CD4-positive, alpha-beta T cell treated with Interferon gamma for 1 hour (primary cell): Measurements from ENCODE around the gene HTR3D.
"Not testable (repeated sequence)": the region's sequence is repeated elsewhere in the genome, so short reads cannot be mapped to it uniquely, and the experiment has no call there.

Source experiments
- DNase-seq: peaks from one replicate; pipeline ENCODE4 v3.0.0-alpha.2; 2020

HTR3D gene

GRCh38 chr3:184016811-184017671 is 14.5 kb upstream of the HTR3D start:
- peak; percentile 56 for DNase-seq

GRCh38 chr3:184017672-184018423 is 13.7 kb upstream of the HTR3D start, which contains the start of gene ABCC5:
Gene ABCC5, minus strand, starts transcription at chr3:184017884. Its CDS starts 3,492 bp downstream, at chr3:184014392.
- DNase-seq: peak; percentile 85

- no peak for DNase-seq
These were observed 13.0 kb upstream of the HTR3D start for GRCh38 chr3:184018424-184018973.

- DNase-seq: no peak
These were observed 9.2 kb upstream of the HTR3D start for GRCh38 chr3:184022323-184022722.

- not testable (repeated sequence) for DNase-seq
These were observed 6.3 kb upstream of the HTR3D start for GRCh38 chr3:184025256-184025655.

- DNase-seq: not testable (repeated sequence)
These were observed 3.2 kb upstream of the HTR3D start for GRCh38 chr3:184028275-184028890.

- no peak for DNase-seq
These were observed 2.1 kb upstream of the HTR3D start for GRCh38 chr3:184029443-184029842.

GRCh38 chr3:184030536-184030935 is 1.0 kb upstream of the HTR3D start:
- DNase-seq: no peak

- no peak for DNase-seq
These were observed 6.3 kb downstream of the HTR3D start for GRCh38 chr3:184037816-184038215.

GRCh38 chr3:184038307-184038706 is 6.8 kb downstream of the HTR3D start:
- not testable (repeated sequence) for DNase-seq

GRCh38 chr3:184039414-184039813 is 7.9 kb downstream of the HTR3D start:
- no peak for DNase-seq

GRCh38 chr3:184040010-184040409 is 8.5 kb downstream of the HTR3D start:
- no peak for DNase-seq

- DNase-seq: no peak
These were observed 11.1 kb downstream of the HTR3D start for GRCh38 chr3:184042617-184043016.

- no peak for DNase-seq
These were observed 14.5 kb downstream of the HTR3D start for GRCh38 chr3:184045995-184046394.

- DNase-seq: no peak
These were observed 18.8 kb downstream of the HTR3D start for GRCh38 chr3:184050217-184050847.

- DNase-seq: no peak
These were observed 21.2 kb downstream of the HTR3D start, which contains the start of gene HTR3C for GRCh38 chr3:184052767-184053166. Gene HTR3C, plus strand, starts transcription at chr3:184053047. Its CDS starts 34 bp downstream, at chr3:184053081.

- no peak for DNase-seq
These were observed 26.5 kb downstream of the HTR3D start for GRCh38 chr3:184058029-184058428.

- no peak for DNase-seq
These were observed 27.9 kb downstream of the HTR3D start for GRCh38 chr3:184059424-184059823.

GRCh38 chr3:184062637-184063036 is 31.1 kb downstream of the HTR3D start:
- no peak for DNase-seq

- DNase-seq: no peak
These were observed 34.7 kb downstream of the HTR3D start for GRCh38 chr3:184066211-184066610.

- DNase-seq: no peak
These were observed 36.1 kb downstream of the HTR3D start for GRCh38 chr3:184067573-184068055.

- DNase-seq: no peak
These were observed 36.8 kb downstream of the HTR3D start for GRCh38 chr3:184068344-184068743.
